Natural killer cell (primary cell): ENCODE results near the gene GLYATL1B. TPM values are rescaled to one million over a fixed set of nuclear protein-coding genes. Genes with fewer than 3 reads are reported as not detected.
"Not testable (repeated sequence)": the region's sequence is repeated elsewhere in the genome, so short reads cannot be mapped to it uniquely, and the experiment has no call there.

Experiments
- ATAC-seq, 3 donors: fragments of 150-1000 bp in 2 of 3; fragments of 200-7000 bp in 1 of 3; cut with Tn5 transposase; 1 replicate in 1 of 3; 2 replicates in 2 of 3; pipeline ENCODE4 v1.10.0; 2021; ENCODE audit warnings: mild to moderate bottlenecking in 2 of 3, moderate library complexity in 2 of 3
- DNase-seq, 2 donors: peaks; one replicate each; pipeline versions ENCODE4 v3.0.0 to v3.0.0-alpha.2; 2013 to 2021; ENCODE audit warnings: mixed read lengths in 1 of 2
- H3K27ac ChIP-seq: one replicate; pipeline ENCODE4 v1.5.1; 2013; ENCODE audit warnings: mild to moderate bottlenecking, low read length
- H3K27me3 ChIP-seq: one replicate; pipeline ENCODE4 v1.6.1; 2013; ENCODE audit warnings: low read length; ENCODE audit not compliant: control insufficient read depth, insufficient read depth
- H3K36me3 ChIP-seq: one replicate; pipeline ENCODE4 v1.6.1; 2013; ENCODE audit warnings: low read length; ENCODE audit not compliant: control insufficient read depth, insufficient read depth
- H3K4me1 ChIP-seq: one replicate; pipeline ENCODE4 v1.6.1; 2013; ENCODE audit warnings: low read length; ENCODE audit not compliant: control insufficient read depth, insufficient read depth
- H3K4me3 ChIP-seq: one replicate; pipeline ENCODE4 v1.5.1; 2013; ENCODE audit warnings: low read length
- H3K9me3 ChIP-seq: one replicate; pipeline ENCODE4 v1.6.1; 2013; ENCODE audit warnings: low read length; ENCODE audit not compliant: control insufficient read depth, insufficient read depth
- H3K27ac Mint-ChIP-seq, 2 donors: one replicate each; pipeline ENCODE4 v1.8.0; 2022; ENCODE audit warnings: mild to moderate bottlenecking in 2 of 2, mixed read lengths in 2 of 2, moderate library complexity in 1 of 2
- H3K27me3 Mint-ChIP-seq, 2 donors: one replicate each; pipeline ENCODE4 v1.8.0; 2022; ENCODE audit warnings: low read depth in 2 of 2, mixed read lengths in 2 of 2
- H3K36me3 Mint-ChIP-seq: one replicate; pipeline ENCODE4 v1.8.0; 2022; ENCODE audit warnings: mixed read lengths
- H3K4me1 Mint-ChIP-seq, 2 donors: one replicate each; pipeline ENCODE4 v1.8.0; 2022; ENCODE audit warnings: mixed read lengths in 2 of 2
- H3K4me3 Mint-ChIP-seq: one replicate; pipeline ENCODE4 v1.8.0; 2022; ENCODE audit warnings: mild to moderate bottlenecking, moderate library complexity, mixed read lengths
- H3K9me3 Mint-ChIP-seq, 2 donors: one replicate each; pipeline ENCODE4 v1.8.0; 2022; ENCODE audit warnings: mixed read lengths in 2 of 2
- WGBS: methylation state at CpG from one replicate; pipeline ENCODE4 v1.1.7; 2013; ENCODE audit warnings: missing lambda C conversion rate; ENCODE audit not compliant: insufficient coverage; 5-methylcytosine and 5-hydroxymethylcytosine counted together
- intact Hi-C: fragments of 100-400 bp; cut with micrococcal nuclease; formaldehyde crosslinking; loops from one replicate; pipeline ENCODE4 v1.14.2; 2022
- total RNA-seq, 4 donors: library from RNA; stranded (reverse); fragments of 120-200 nt in 1 of 4; gene quantifications; one replicate each; pipeline versions ENCODE4 v1.2.3 to v1.2.4, GENCODE V29; 2013 to 2022
- TF ChIP-seq, protein P1 (sequence below): fragments of 200-600 bp; IDR thresholded peaks from one replicate; pipeline ENCODE4 v1.8.0; 2022; ENCODE audit warnings: antibody characterized with exemption

GLYATL1B gene
- total RNA-seq, result not detected
- not detected for total RNA-seq (2013)

DNA sequence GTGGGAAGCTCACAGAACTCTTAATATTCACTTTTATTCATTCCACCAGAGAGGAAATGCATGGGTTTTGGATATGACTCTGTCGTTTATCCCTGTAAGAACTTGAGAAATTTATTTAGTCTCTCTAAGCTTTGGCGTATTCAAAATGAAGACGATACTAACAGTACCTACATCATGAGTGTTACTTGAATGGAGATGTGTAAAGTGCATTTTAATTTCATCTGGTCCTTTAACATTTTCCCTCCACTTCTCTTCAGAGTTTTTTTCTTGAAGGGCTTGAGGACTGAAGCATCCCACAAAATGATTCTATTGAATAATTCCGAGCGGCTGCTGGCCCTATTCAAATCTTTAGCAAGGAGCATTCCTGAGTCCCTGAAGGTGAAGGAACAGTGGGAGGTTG is at the start of gene GLYATL1B:
Gene GLYATL1B (plus strand): TSS at position 301 of the 400 bp plus-strand sequence. CDS start 0 bp downstream, at position 301.
- ATAC-seq, H3K36me3 ChIP-seq, H3K27ac Mint-ChIP-seq, H3K4me3 Mint-ChIP-seq, DNase-seq, H3K4me1 ChIP-seq, intact Hi-C loops, H3K9me3 Mint-ChIP-seq, H3K9me3 ChIP-seq, H3K4me3 ChIP-seq, H3K4me1 Mint-ChIP-seq, H3K27me3 ChIP-seq, H3K36me3 Mint-ChIP-seq, H3K27ac ChIP-seq: not testable (repeated sequence)
- peaks cover 25 to 32% of the 10 kb centered on the region in 2 donors for H3K27me3 Mint-ChIP-seq
- WGBS, result 95% methylated on average over 2 of the region's 5 CpGs

DNA sequence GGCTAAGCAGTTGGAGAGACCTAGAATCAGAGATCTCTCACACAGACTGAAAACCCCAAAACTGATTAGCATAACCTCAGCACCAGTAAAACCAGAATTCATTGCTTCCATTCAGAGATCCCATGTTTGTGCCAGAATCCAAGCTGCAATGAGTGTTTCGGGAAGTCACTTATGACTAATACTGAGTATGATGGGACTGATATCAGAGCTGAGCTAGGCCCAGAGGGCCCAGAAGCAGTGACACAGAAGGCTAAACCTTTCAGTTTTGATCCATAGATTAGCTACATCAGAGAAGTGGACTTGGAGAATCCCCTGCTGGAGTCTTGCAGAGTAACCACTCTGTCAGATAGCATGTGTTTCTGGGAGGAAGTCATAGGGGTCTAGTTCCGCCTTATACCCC is 49.6 kb upstream of the GLYATL1B start:
- H3K9me3 ChIP-seq, H3K27ac Mint-ChIP-seq, ATAC-seq, H3K36me3 ChIP-seq, H3K4me3 Mint-ChIP-seq, DNase-seq, H3K27me3 ChIP-seq, H3K4me3 ChIP-seq, H3K9me3 Mint-ChIP-seq, intact Hi-C loops, H3K4me1 Mint-ChIP-seq, H3K4me1 ChIP-seq, H3K36me3 Mint-ChIP-seq, H3K27ac ChIP-seq: not testable (repeated sequence)
- no CpG with 5 or more reads among the region's 2 CpGs for WGBS
- H3K27me3 Mint-ChIP-seq, result peaks cover 20 to 43% of the 10 kb centered on the region in 2 donors

GRCh38 chr11:59037434-59037833 is 48.7 kb upstream of the GLYATL1B start:
- ATAC-seq, intact Hi-C loops, H3K4me3 ChIP-seq, H3K27ac ChIP-seq, H3K27ac Mint-ChIP-seq, H3K27me3 ChIP-seq, H3K36me3 ChIP-seq, DNase-seq, H3K9me3 ChIP-seq, H3K4me3 Mint-ChIP-seq, H3K9me3 Mint-ChIP-seq, H3K4me1 Mint-ChIP-seq, H3K36me3 Mint-ChIP-seq, H3K4me1 ChIP-seq: not testable (repeated sequence)
- peaks cover 13 to 40% of the 10 kb centered on the region in 2 donors for H3K27me3 Mint-ChIP-seq
- WGBS, result no CpG with 5 or more reads among the region's 1 CpG

- no peaks in the 10 kb centered on the region for H3K9me3 Mint-ChIP-seq
- H3K27me3 ChIP-seq, result peaks cover 2% of the 10 kb centered on the region
- no peaks in the 10 kb centered on the region for H3K36me3 ChIP-seq
- intact Hi-C loops, result no loop called here
- H3K27ac Mint-ChIP-seq, result no peak overlapping the region
- H3K4me3 ChIP-seq, result no peak overlapping the region
- H3K9me3 ChIP-seq, result no peaks in the 10 kb centered on the region
- 49% methylated on average over 2 of the region's 3 CpGs for WGBS
- no peaks in the 10 kb centered on the region for H3K36me3 Mint-ChIP-seq
- H3K4me1 Mint-ChIP-seq, result no peaks in the 10 kb centered on the region
- ATAC-seq, result no peak
- H3K4me1 ChIP-seq, result no peaks in the 10 kb centered on the region
- H3K27ac ChIP-seq, result no peak overlapping the region
- H3K27me3 Mint-ChIP-seq, result peaks cover 0 to 8% of the 10 kb centered on the region in 2 donors
- DNase-seq, result no peak
- H3K4me3 Mint-ChIP-seq, result no peak overlapping the region
- TF ChIP-seq, protein P1, sequence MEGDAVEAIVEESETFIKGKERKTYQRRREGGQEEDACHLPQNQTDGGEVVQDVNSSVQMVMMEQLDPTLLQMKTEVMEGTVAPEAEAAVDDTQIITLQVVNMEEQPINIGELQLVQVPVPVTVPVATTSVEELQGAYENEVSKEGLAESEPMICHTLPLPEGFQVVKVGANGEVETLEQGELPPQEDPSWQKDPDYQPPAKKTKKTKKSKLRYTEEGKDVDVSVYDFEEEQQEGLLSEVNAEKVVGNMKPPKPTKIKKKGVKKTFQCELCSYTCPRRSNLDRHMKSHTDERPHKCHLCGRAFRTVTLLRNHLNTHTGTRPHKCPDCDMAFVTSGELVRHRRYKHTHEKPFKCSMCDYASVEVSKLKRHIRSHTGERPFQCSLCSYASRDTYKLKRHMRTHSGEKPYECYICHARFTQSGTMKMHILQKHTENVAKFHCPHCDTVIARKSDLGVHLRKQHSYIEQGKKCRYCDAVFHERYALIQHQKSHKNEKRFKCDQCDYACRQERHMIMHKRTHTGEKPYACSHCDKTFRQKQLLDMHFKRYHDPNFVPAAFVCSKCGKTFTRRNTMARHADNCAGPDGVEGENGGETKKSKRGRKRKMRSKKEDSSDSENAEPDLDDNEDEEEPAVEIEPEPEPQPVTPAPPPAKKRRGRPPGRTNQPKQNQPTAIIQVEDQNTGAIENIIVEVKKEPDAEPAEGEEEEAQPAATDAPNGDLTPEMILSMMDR, result no peak
Measured at GRCh38 chr11:59040607-59041006, 45.5 kb upstream of the GLYATL1B start.

GRCh38 chr11:59051383-59051782 is 34.7 kb upstream of the GLYATL1B start:
- H3K27me3 ChIP-seq, intact Hi-C loops, H3K27ac ChIP-seq, ATAC-seq, H3K9me3 ChIP-seq, H3K36me3 ChIP-seq, H3K4me3 Mint-ChIP-seq, H3K9me3 Mint-ChIP-seq, H3K4me1 Mint-ChIP-seq, H3K27ac Mint-ChIP-seq, H3K36me3 Mint-ChIP-seq, H3K4me1 ChIP-seq, DNase-seq, H3K4me3 ChIP-seq: not testable (repeated sequence)
- peaks cover 0 to 34% of the 10 kb centered on the region in 2 donors for H3K27me3 Mint-ChIP-seq
- WGBS, result 50% methylated on average over 1 of the region's 1 CpG

DNA sequence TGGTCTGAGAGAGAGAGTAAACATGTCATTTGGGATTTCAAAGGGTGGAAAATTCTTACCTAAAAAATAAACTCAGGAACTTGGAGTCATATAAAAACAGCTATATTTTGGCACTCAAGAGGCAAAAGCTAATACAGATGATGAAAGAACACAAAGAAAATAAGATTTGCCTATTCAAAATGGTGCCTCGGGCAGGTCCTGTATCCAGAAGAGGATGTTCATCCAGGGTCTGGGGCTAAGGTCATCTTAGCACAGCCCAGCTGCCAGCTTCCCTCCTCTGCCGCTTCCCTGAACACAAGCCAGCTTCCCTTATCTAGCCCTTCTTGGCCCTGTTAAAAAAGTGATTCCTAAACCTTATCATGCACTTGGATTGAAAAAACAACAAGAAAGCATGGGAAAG is 33.8 kb upstream of the GLYATL1B start:
- H3K36me3 Mint-ChIP-seq, DNase-seq, ATAC-seq, H3K4me1 Mint-ChIP-seq, H3K4me3 ChIP-seq, H3K9me3 Mint-ChIP-seq, H3K4me1 ChIP-seq, H3K36me3 ChIP-seq, intact Hi-C loops, H3K4me3 Mint-ChIP-seq, H3K27ac ChIP-seq, H3K9me3 ChIP-seq, H3K27ac Mint-ChIP-seq, H3K27me3 ChIP-seq: not testable (repeated sequence)
- WGBS, result 85% methylated on average over 1 of the region's 2 CpGs
- H3K27me3 Mint-ChIP-seq, result peaks cover 3 to 44% of the 10 kb centered on the region in 2 donors
